GM19455 (cell line): Measurements from ENCODE around the gene SASH1.

Source experiments
- ATAC-seq: cut with Tn5 transposase; IDR thresholded peaks from one replicate; pipeline ENCODE4 v1.9.1; 2021; ENCODE audit not compliant: unreplicated experiment

Gene SASH1

GRCh38 chr6:148516617-148517016 is 174.0 kb downstream of the SASH1 start:
- no peak for ATAC-seq

- no peak for ATAC-seq
Observed at GRCh38 chr6:148517470-148517869, 174.8 kb downstream of the SASH1 start.

GRCh38 chr6:148518511-148519156 is 176.0 kb downstream of the SASH1 start:
- no peak for ATAC-seq

- ATAC-seq, result peak; percentile 90
Observed at GRCh38 chr6:148520109-148520841, 177.6 kb downstream of the SASH1 start.

GRCh38 chr6:148521158-148521557 is 178.5 kb downstream of the SASH1 start:
- no peak for ATAC-seq

GRCh38 chr6:148521586-148521985 is 178.9 kb downstream of the SASH1 start:
- ATAC-seq, result no peak

GRCh38 chr6:148523048-148523447 is 180.4 kb downstream of the SASH1 start:
- no peak for ATAC-seq

GRCh38 chr6:148523551-148523950 is 180.9 kb downstream of the SASH1 start:
- no peak for ATAC-seq

- no peak for ATAC-seq
Observed at GRCh38 chr6:148524471-148524882, 181.8 kb downstream of the SASH1 start.

GRCh38 chr6:148524976-148525375 is 182.3 kb downstream of the SASH1 start:
- ATAC-seq, result no peak

- no peak for ATAC-seq
Observed at GRCh38 chr6:148525453-148525852, 182.8 kb downstream of the SASH1 start.

- ATAC-seq, result no peak
Observed at GRCh38 chr6:148526145-148526544, 183.5 kb downstream of the SASH1 start.

GRCh38 chr6:148528292-148528691 is 185.7 kb downstream of the SASH1 start:
- ATAC-seq, result no peak

- ATAC-seq, result no peak
Observed at GRCh38 chr6:148529010-148529409, 186.4 kb downstream of the SASH1 start.

- ATAC-seq, result no peak
Observed at GRCh38 chr6:148530394-148530953, 187.8 kb downstream of the SASH1 start.

GRCh38 chr6:148530976-148531375 is 188.3 kb downstream of the SASH1 start:
- ATAC-seq, result no peak

- ATAC-seq, result no peak
Observed at GRCh38 chr6:148532698-148533097, 190.1 kb downstream of the SASH1 start.

- ATAC-seq, result no peak
Observed at GRCh38 chr6:148533309-148534107, 190.9 kb downstream of the SASH1 start.

GRCh38 chr6:148534871-148535270 is 192.2 kb downstream of the SASH1 start:
- ATAC-seq, result no peak

GRCh38 chr6:148535381-148535780 is 192.7 kb downstream of the SASH1 start:
- ATAC-seq, result no peak

GRCh38 chr6:148535976-148536375 is 193.3 kb downstream of the SASH1 start:
- no peak for ATAC-seq
